Bronchial epithelial cell (primary cell): ENCODE results near the gene CLASP1. TPM values are rescaled to one million over a fixed set of nuclear protein-coding genes. Genes with fewer than 3 reads are reported as not detected.

ENCODE experiments used
- DNase-seq: peaks from one replicate; pipeline ENCODE4 v3.0.0-alpha.2; 2010; ENCODE audit warnings: low read depth
- FAIRE-seq: peaks from 2 replicates; lab custom pipeline; 2011; peaks lifted over from hg19 to GRCh38; lab: Jason Lieb, UNC
- H3K27me3 ChIP-seq: 2 replicates; pipeline ENCODE4 v1.5.1; 2011; ENCODE audit warnings: low read length; ENCODE audit not compliant: control insufficient read depth, insufficient read depth
- H3K36me3 ChIP-seq: 2 replicates; pipeline ENCODE4 v1.5.1; 2011; ENCODE audit warnings: low read length; ENCODE audit not compliant: control insufficient read depth, insufficient read depth
- H3K4me3 ChIP-seq: 2 replicates; pipeline ENCODE4 v1.5.1; 2011; ENCODE audit warnings: mild to moderate bottlenecking, low read depth, low read length, control low read depth
- total RNA-seq: library from RNA; depleted of rRNA; stranded (reverse); fragments of >200 nt; gene quantifications from 2 replicates; pipeline ENCODE4 v1.2.1, GENCODE V29; 2014
- TF ChIP-seq, protein P1 (sequence below): IDR thresholded peaks from 2 replicates; pipeline ENCODE4 v1.5.1; 2011; ENCODE audit warnings: mild to moderate bottlenecking, moderate library complexity, low read length, control low read depth, inconsistent platforms; ENCODE audit not compliant: insufficient read depth, severe bottlenecking

The CLASP1 gene
- total RNA-seq, 1 donor from 2014 or later = 56.9 TPM

DNA sequence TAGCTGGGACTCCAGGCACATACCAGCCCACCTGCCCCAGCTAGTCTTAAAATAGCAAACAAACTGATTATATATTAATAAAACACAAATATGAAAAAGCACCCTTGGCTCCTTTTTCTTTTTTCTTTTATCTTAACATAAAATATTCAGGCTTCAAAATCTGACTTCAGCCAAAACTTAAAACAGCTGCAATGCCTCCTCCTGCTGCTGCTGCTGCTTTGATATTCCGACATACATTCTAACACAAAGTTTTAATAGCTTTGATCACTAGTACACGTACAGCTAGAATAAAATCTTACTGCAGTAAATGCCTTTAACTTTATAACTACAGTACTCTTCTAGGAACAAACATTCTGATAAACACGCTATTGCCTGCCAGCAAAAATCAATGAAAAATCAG lies 190.0 kb downstream of the CLASP1 start:
- no peak for FAIRE-seq

DNA sequence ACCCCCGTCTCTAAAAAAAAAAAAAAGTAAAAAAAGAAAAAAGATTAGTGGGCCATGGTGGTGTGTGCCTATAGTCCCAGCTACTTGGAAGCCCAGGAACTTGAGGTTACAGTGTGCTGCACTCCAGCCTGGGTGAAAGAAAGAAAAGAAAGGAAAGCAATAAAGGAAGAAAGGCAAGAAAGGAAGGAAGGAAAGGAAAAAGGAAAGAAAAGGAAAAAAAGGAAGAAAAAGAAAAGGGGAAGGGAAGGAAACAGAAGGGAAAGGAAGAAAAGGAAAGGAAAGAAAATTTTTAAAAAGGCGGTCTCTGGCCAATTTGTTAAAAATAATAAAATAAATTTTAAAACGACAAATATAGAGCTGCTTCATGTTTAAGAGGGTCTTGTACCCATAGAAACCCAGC lies 192.9 kb downstream of the CLASP1 start:
- DNase-seq = no peak
- FAIRE-seq = no peak
- TF ChIP-seq, protein P1, sequence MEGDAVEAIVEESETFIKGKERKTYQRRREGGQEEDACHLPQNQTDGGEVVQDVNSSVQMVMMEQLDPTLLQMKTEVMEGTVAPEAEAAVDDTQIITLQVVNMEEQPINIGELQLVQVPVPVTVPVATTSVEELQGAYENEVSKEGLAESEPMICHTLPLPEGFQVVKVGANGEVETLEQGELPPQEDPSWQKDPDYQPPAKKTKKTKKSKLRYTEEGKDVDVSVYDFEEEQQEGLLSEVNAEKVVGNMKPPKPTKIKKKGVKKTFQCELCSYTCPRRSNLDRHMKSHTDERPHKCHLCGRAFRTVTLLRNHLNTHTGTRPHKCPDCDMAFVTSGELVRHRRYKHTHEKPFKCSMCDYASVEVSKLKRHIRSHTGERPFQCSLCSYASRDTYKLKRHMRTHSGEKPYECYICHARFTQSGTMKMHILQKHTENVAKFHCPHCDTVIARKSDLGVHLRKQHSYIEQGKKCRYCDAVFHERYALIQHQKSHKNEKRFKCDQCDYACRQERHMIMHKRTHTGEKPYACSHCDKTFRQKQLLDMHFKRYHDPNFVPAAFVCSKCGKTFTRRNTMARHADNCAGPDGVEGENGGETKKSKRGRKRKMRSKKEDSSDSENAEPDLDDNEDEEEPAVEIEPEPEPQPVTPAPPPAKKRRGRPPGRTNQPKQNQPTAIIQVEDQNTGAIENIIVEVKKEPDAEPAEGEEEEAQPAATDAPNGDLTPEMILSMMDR = no peak
- Histone ChIP-seq H3K27me3 (no peaks in the 10 kb centered on the region), H3K4me3 (no peak overlapping the region), H3K36me3 (peaks cover 11% of the 10 kb centered on the region)

More for the DNA sequence above, 190.0 kb downstream of the CLASP1 start:
- Histone ChIP-seq H3K36me3 (peaks cover 13% of the 10 kb centered on the region), H3K4me3 (no peak overlapping the region), H3K27me3 (no peaks in the 10 kb centered on the region)
- TF ChIP-seq, protein P1 = no peak
- DNase-seq = no peak

DNA sequence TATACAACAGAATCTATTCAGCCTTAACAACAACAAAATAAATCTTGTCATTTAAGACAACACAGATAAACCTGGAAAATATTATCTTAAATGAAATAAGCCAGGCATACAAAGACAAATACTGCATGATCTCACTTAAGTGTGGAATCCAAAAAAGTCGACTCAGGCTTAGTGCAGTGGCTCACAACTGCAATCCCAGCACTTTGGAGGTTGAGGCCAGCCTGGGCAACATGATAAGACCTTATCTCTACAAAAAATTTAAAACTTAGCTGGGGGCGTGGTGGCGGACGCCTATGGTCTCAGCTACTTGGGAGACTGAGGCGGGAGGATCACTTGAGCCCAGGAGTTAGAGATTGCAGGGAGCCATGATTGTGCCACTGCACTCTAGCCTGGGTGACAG lies 193.8 kb downstream of the CLASP1 start:
- TF ChIP-seq, protein P1 = no peak
- Histone ChIP-seq H3K36me3 (peaks cover 14% of the 10 kb centered on the region), H3K4me3 (no peak overlapping the region), H3K27me3 (no peaks in the 10 kb centered on the region)
- FAIRE-seq (no peak), DNase-seq (no peak)

DNA sequence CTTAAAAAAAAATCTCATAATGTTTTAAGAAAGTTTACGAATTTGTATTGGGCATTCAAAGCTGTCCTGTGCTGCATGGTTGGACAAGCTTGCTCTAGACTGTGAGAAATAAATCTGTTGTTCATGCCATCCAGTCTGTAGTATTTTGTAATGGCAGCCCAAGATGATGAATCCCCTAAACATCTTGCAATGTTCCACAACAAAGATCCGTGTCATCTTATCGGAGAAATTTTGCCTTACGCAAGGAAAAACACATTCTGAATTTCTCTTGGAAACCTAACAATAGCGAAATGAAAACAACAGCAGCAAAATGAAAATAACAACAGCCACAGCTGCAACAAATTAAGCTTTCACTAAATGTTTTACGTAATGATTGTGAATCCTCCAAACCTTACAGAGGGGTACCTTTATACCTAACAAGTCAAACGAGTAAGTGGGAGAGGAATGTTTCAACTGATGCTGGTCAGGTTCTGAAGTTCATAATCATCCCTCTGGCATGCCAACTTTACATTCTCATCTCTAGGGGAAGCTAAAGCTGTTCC lies 194.6 kb downstream of the CLASP1 start:
- TF ChIP-seq, protein P1 = no peak
- Histone ChIP-seq H3K27me3 (no peaks in the 10 kb centered on the region), H3K4me3 (no peak overlapping the region), H3K36me3 (peaks cover 15% of the 10 kb centered on the region)
- FAIRE-seq (no peak), DNase-seq (no peak)

DNA sequence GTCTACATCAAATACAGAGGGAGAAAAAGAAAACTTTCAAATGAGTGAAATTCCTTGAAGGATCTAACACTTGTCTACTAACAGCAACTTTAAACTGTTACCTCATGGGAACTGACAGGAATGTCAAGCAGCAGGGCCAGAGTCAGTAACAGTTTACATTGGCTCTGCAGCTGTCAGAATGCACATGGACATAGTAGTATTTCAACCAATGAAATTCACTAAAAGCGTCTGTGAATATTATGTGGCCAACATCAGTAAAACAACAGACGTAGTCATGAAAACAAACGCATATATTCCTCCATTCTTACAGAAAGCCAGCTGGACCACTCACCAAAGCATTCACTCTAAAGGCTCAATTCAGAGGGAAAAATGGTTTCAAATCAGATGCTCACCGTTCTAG lies 197.9 kb downstream of the CLASP1 start:
- H3K36me3 ChIP-seq = peaks cover 24% of the 10 kb centered on the region
- FAIRE-seq = no peak
- no peak for DNase-seq
- H3K27me3 ChIP-seq = no peaks in the 10 kb centered on the region
- TF ChIP-seq, protein P1 = no peak
- no peak overlapping the region for H3K4me3 ChIP-seq

DNA sequence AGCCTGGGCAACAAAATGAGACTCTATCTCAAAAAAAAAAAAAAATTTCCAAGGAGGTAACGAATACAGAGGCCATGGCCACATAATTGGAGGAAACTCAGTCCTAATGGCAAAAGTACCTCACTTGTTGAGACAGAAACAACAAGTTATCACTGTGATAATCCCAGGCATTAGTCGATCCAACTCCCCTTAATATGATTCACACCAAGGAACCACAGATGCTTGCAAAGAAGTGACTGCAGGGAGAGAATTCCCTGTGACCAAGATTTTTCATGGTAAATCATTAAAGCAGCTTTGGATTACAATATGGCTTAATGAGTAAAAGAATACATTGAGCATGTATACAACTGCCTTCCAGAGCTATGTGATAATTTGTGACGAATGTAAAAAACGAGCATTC lies 199.0 kb downstream of the CLASP1 start:
- no peak for DNase-seq

More for the DNA sequence above, 199.0 kb downstream of the CLASP1 start:
- FAIRE-seq = no peak
- TF ChIP-seq, protein P1 = no peak
- Histone ChIP-seq H3K27me3 (no peaks in the 10 kb centered on the region), H3K36me3 (peaks cover 25% of the 10 kb centered on the region), H3K4me3 (no peak overlapping the region)
